ENCODE measurements around the gene PCMTD2. TPM values are rescaled to one million over a fixed set of nuclear protein-coding genes. Genes with fewer than 3 reads are reported as not detected.

The PCMTD2 gene
- polyA plus RNA-seq, 4 donors: 131 to 194 (median 156) TPM

- no peak for DNase-seq (ENCODE audit: low read depth in 4 of 4, low spot score in 3 of 4)
Measured at GRCh38 chr20:64254156-64254555, 1.4 kb upstream of the PCMTD2 start.

GRCh38 chr20:64254571-64255360 is 782 bp upstream of the PCMTD2 start:
- no peak for DNase-seq (ENCODE audit: low read depth in 4 of 4, low spot score in 3 of 4)

GRCh38 chr20:64256282-64256935 is 861 bp downstream of the PCMTD2 start:
- no peak for DNase-seq (ENCODE audit: low read depth in 4 of 4, low spot score in 3 of 4)

GRCh38 chr20:64257107-64257757 is 1.7 kb downstream of the PCMTD2 start:
- no peak for DNase-seq (ENCODE audit: low read depth in 4 of 4, low spot score in 3 of 4)

GRCh38 chr20:64258071-64258823 is 2.7 kb downstream of the PCMTD2 start:
- no peak for DNase-seq (ENCODE audit: low read depth in 4 of 4, low spot score in 3 of 4)

GRCh38 chr20:64260239-64260638 is 4.7 kb downstream of the PCMTD2 start:
- no peak for DNase-seq (ENCODE audit: low read depth in 4 of 4, low spot score in 3 of 4)

GRCh38 chr20:64261138-64261537 is 5.6 kb downstream of the PCMTD2 start:
- DNase-seq (ENCODE audit: low read depth in 4 of 4, low spot score in 3 of 4): peak in 1 of 4 donors; percentile 48

- DNase-seq (ENCODE audit: low read depth in 4 of 4, low spot score in 3 of 4): no peak
Measured at GRCh38 chr20:64264091-64264490, 8.5 kb downstream of the PCMTD2 start.

- DNase-seq (ENCODE audit: low read depth in 4 of 4, low spot score in 3 of 4): no peak
Measured at GRCh38 chr20:64265201-64265600, 9.7 kb downstream of the PCMTD2 start.

GRCh38 chr20:64266988-64267387 is 11.4 kb downstream of the PCMTD2 start:
- DNase-seq (ENCODE audit: low read depth in 4 of 4, low spot score in 3 of 4): no peak

GRCh38 chr20:64268174-64268573 is 12.6 kb downstream of the PCMTD2 start:
- DNase-seq (ENCODE audit: low read depth in 4 of 4, low spot score in 3 of 4): no peak

GRCh38 chr20:64269604-64270411 is 14.3 kb downstream of the PCMTD2 start:
- no peak for DNase-seq (ENCODE audit: low read depth in 4 of 4, low spot score in 3 of 4)

GRCh38 chr20:64271636-64272035 is 16.1 kb downstream of the PCMTD2 start:
- DNase-seq (ENCODE audit: low read depth in 4 of 4, low spot score in 3 of 4): no peak

GRCh38 chr20:64273109-64273508 is 17.6 kb downstream of the PCMTD2 start:
- DNase-seq (ENCODE audit: low read depth in 4 of 4, low spot score in 3 of 4): no peak

- DNase-seq (ENCODE audit: low read depth in 4 of 4, low spot score in 3 of 4): no peak
Measured at GRCh38 chr20:64276817-64277216, 21.3 kb downstream of the PCMTD2 start.

- no peak for DNase-seq (ENCODE audit: low read depth in 4 of 4, low spot score in 3 of 4)
Measured at GRCh38 chr20:64277571-64278316, 22.2 kb downstream of the PCMTD2 start.

GRCh38 chr20:64278317-64278681 is 22.8 kb downstream of the PCMTD2 start:
- DNase-seq (ENCODE audit: low read depth in 4 of 4, low spot score in 3 of 4): no peak

GRCh38 chr20:64279826-64280459 is 24.4 kb downstream of the PCMTD2 start:
- no peak for DNase-seq (ENCODE audit: low read depth in 4 of 4, low spot score in 3 of 4)

GRCh38 chr20:64280460-64280843 is 24.9 kb downstream of the PCMTD2 start:
- no peak for DNase-seq (ENCODE audit: low read depth in 4 of 4, low spot score in 3 of 4)
